Right lobe of liver (tissue), 4 donors: ENCODE data around the gene FNDC3B.

ENCODE experiments used
- CTCF ChIP-seq, 4 donors: fragments of 200-600 bp in 3 of 4; fragments of 450-650 bp in 1 of 4; IDR thresholded peaks; one replicate each; pipeline versions ENCODE4 v1.5.1 to v1.8.0; 2016 to 2022; ENCODE audit warnings: antibody characterized with exemption in 4 of 4, mild to moderate bottlenecking in 2 of 4
- POLR2A ChIP-seq: fragments of 450-650 bp; IDR thresholded peaks from one replicate; pipeline ENCODE4 v1.6.1; 2017; ENCODE audit warnings: antibody characterized with exemption, mild to moderate bottlenecking
- donor health status: DM: no; HTN: no; CAD: no.
- donor health status: DM: no; HTN: no; CAD: no.
- donor health status: DM: no; HTN: yes; CAD: no.

GRCh38 chr3:172127929-172128580 is 88.7 kb downstream of the FNDC3B start:
- TF ChIP-seq CTCF (IDR thresholded peaks at IDR 0.05): no peak
- TF ChIP-seq POLR2A: no peak
